Astrocyte (in vitro differentiated cells and primary cell): ENCODE results near the gene KLF7. TPM values are rescaled to one million over a fixed set of nuclear protein-coding genes. Genes with fewer than 3 reads are reported as not detected.

Source experiments
- DNase-seq: peaks from one replicate; pipeline ENCODE4 v3.0.0-alpha.2; 2010; ENCODE audit warnings: low read depth
- FAIRE-seq: peaks from 2 replicates; lab custom pipeline; 2011; peaks lifted over from hg19 to GRCh38; lab: Jason Lieb, UNC
- H2AFZ ChIP-seq: 2 replicates; pipeline ENCODE4 v1.6.0; 2012; ENCODE audit warnings: low read depth, low read length, inconsistent platforms
- H3K27ac ChIP-seq: 2 replicates; pipeline ENCODE4 v1.5.1; 2011; ENCODE audit warnings: low read depth, low read length, inconsistent platforms
- H3K27me3 ChIP-seq: 2 replicates; pipeline ENCODE4 v1.6.0; 2011; ENCODE audit warnings: low read length, inconsistent platforms; ENCODE audit not compliant: insufficient read depth
- H3K36me3 ChIP-seq: 2 replicates; pipeline ENCODE4 v1.5.1; 2011; ENCODE audit warnings: low read length, inconsistent platforms; ENCODE audit not compliant: insufficient read depth
- H3K4me1 ChIP-seq: 2 replicates; pipeline ENCODE4 v1.5.1; 2011; ENCODE audit warnings: low read length, inconsistent platforms; ENCODE audit not compliant: insufficient read depth
- H3K4me2 ChIP-seq: 2 replicates; pipeline ENCODE4 v1.6.0; 2012; ENCODE audit warnings: low read length, inconsistent platforms
- H3K4me3 ChIP-seq: 2 replicates; pipeline ENCODE4 v1.5.1; 2011; ENCODE audit warnings: low read depth, mild to moderate bottlenecking, low read length, inconsistent platforms; ENCODE audit not compliant: insufficient read depth
- H3K79me2 ChIP-seq: 2 replicates; pipeline ENCODE4 v1.6.0; 2012; ENCODE audit warnings: mild to moderate bottlenecking, low read length, inconsistent platforms; ENCODE audit not compliant: insufficient read depth
- H3K9ac ChIP-seq: 2 replicates; pipeline ENCODE4 v1.6.0; 2012; ENCODE audit warnings: mild to moderate bottlenecking, low read length, inconsistent platforms
- H3K9me3 ChIP-seq: 2 replicates; pipeline ENCODE4 v1.5.1; 2012; ENCODE audit warnings: low read depth, mild to moderate bottlenecking, low read length, inconsistent platforms; ENCODE audit not compliant: insufficient read depth
- H4K20me1 ChIP-seq: 2 replicates; pipeline ENCODE4 v1.6.0; 2012; ENCODE audit warnings: low read length, inconsistent platforms; ENCODE audit not compliant: insufficient read depth
- H3K27ac Mint-ChIP-seq: one replicate; pipeline ENCODE4 v1.8.0; 2021; ENCODE audit warnings: mild to moderate bottlenecking, mixed read lengths; ENCODE audit not compliant: unreplicated experiment
- H3K27me3 Mint-ChIP-seq: one replicate; pipeline ENCODE4 v1.8.0; 2021; ENCODE audit warnings: low read depth, mixed read lengths; ENCODE audit not compliant: unreplicated experiment
- H3K36me3 Mint-ChIP-seq: one replicate; pipeline ENCODE4 v1.8.0; 2021; ENCODE audit warnings: low read depth, mixed read lengths; ENCODE audit not compliant: unreplicated experiment
- H3K4me1 Mint-ChIP-seq: one replicate; pipeline ENCODE4 v1.8.0; 2021; ENCODE audit warnings: low read depth, mixed read lengths; ENCODE audit not compliant: unreplicated experiment
- H3K4me3 Mint-ChIP-seq: one replicate; pipeline ENCODE4 v1.8.0; 2021; ENCODE audit warnings: mild to moderate bottlenecking, moderate library complexity, mixed read lengths; ENCODE audit not compliant: unreplicated experiment
- H3K9me3 Mint-ChIP-seq: one replicate; pipeline ENCODE4 v1.8.0; 2021; ENCODE audit warnings: mild to moderate bottlenecking, mixed read lengths; ENCODE audit not compliant: unreplicated experiment
- CTCF ChIP-seq: IDR thresholded peaks from 2 replicates; pipeline ENCODE4 v1.5.1; 2011; ENCODE audit warnings: low read depth, mild to moderate bottlenecking, inconsistent platforms, low read length, moderate library complexity; ENCODE audit not compliant: insufficient read depth
- EZH2 ChIP-seq: IDR thresholded peaks from 2 replicates; pipeline ENCODE4 v1.6.1; 2012; ENCODE audit warnings: mild to moderate bottlenecking, low read length, inconsistent platforms; ENCODE audit not compliant: insufficient read depth
- total RNA-seq: library from RNA; stranded (reverse); gene quantifications from 2 replicates; pipeline ENCODE4 v1.2.1, GENCODE V29; 2021

The KLF7 gene
- total RNA-seq, 1 donor from 2014 or later: 81.2 TPM

- H3K27ac ChIP-seq: no peak overlapping the region
- Mint-ChIP-seq H3K36me3 (peaks cover 25% of the 10 kb centered on the region), H3K4me1 (peaks cover 55% of the 10 kb centered on the region), H3K27me3 (no peaks in the 10 kb centered on the region), H3K4me3 (no peak overlapping the region), H3K9me3 (no peaks in the 10 kb centered on the region), H3K27ac (no peak overlapping the region)
- peaks cover 100% of the 10 kb centered on the region for H3K79me2 ChIP-seq
- H3K4me2 ChIP-seq: no peak overlapping the region
- H2AFZ ChIP-seq: no peak overlapping the region
- H3K4me1 ChIP-seq: peaks cover 2% of the 10 kb centered on the region
- peaks cover 96% of the 10 kb centered on the region for H4K20me1 ChIP-seq
- no peaks in the 10 kb centered on the region for H3K27me3 ChIP-seq
- no peaks in the 10 kb centered on the region for H3K9me3 ChIP-seq
- H3K4me3 ChIP-seq: no peak overlapping the region
- TF ChIP-seq CTCF (no peak), EZH2 (no peak)
- FAIRE-seq (no peak), DNase-seq (no peak)
- no peak overlapping the region for H3K9ac ChIP-seq
- peaks cover 60% of the 10 kb centered on the region for H3K36me3 ChIP-seq
These were observed 77.5 kb downstream of the KLF7 start for GRCh38 chr2:207088276-207088675.

GRCh38 chr2:207087046-207087902 lies 78.5 kb downstream of the KLF7 start:
- TF ChIP-seq EZH2 (no peak), CTCF (no peak)
- no peaks in the 10 kb centered on the region for H3K9me3 ChIP-seq
- Mint-ChIP-seq H3K9me3 (no peaks in the 10 kb centered on the region), H3K27me3 (no peaks in the 10 kb centered on the region), H3K4me3 (no peak overlapping the region), H3K27ac (no peak overlapping the region), H3K36me3 (peaks cover 27% of the 10 kb centered on the region), H3K4me1 (peaks cover 61% of the 10 kb centered on the region)
- no peaks in the 10 kb centered on the region for H3K27me3 ChIP-seq
- FAIRE-seq (no peak), DNase-seq (no peak)
- H3K9ac ChIP-seq: no peak overlapping the region
- peaks cover 69% of the 10 kb centered on the region for H3K36me3 ChIP-seq
- H3K4me1 ChIP-seq: peaks cover 2% of the 10 kb centered on the region
- H3K27ac ChIP-seq: no peak overlapping the region
- H3K79me2 ChIP-seq: peaks cover 100% of the 10 kb centered on the region
- H3K4me2 ChIP-seq: no peak overlapping the region
- H2AFZ ChIP-seq: no peak overlapping the region
- no peak overlapping the region for H3K4me3 ChIP-seq
- peaks cover 98% of the 10 kb centered on the region for H4K20me1 ChIP-seq

- peaks cover 36% of the 10 kb centered on the region for H3K36me3 Mint-ChIP-seq
- Histone ChIP-seq H3K27ac (no peak overlapping the region), H3K79me2 (peaks cover 98% of the 10 kb centered on the region), H3K9me3 (no peaks in the 10 kb centered on the region), H3K4me2 (no peak overlapping the region), H3K36me3 (peaks cover 74% of the 10 kb centered on the region), H4K20me1 (peaks cover 98% of the 10 kb centered on the region), H3K9ac (no peak overlapping the region), H3K4me1 (peaks cover 2% of the 10 kb centered on the region), H3K4me3 (no peak overlapping the region), H3K27me3 (no peaks in the 10 kb centered on the region), H2AFZ (no peak overlapping the region)
- H3K9me3 Mint-ChIP-seq: no peaks in the 10 kb centered on the region
- DNase-seq (no peak), FAIRE-seq (no peak)
- no peaks in the 10 kb centered on the region for H3K27me3 Mint-ChIP-seq
- peaks cover 60% of the 10 kb centered on the region for H3K4me1 Mint-ChIP-seq
- no peak overlapping the region for H3K27ac Mint-ChIP-seq
- TF ChIP-seq CTCF (no peak), EZH2 (no peak)
- H3K4me3 Mint-ChIP-seq: no peak overlapping the region
These were observed 79.6 kb downstream of the KLF7 start for GRCh38 chr2:207086136-207086535.
